GM19025 (cell line): ENCODE results near the gene PTPRM.

Source experiments
- ATAC-seq: cut with Tn5 transposase; IDR thresholded peaks from one replicate; pipeline ENCODE4 v1.9.1; 2021; ENCODE audit warnings: mild to moderate bottlenecking, low read depth, moderate library complexity; ENCODE audit not compliant: unreplicated experiment

The PTPRM gene

DNA sequence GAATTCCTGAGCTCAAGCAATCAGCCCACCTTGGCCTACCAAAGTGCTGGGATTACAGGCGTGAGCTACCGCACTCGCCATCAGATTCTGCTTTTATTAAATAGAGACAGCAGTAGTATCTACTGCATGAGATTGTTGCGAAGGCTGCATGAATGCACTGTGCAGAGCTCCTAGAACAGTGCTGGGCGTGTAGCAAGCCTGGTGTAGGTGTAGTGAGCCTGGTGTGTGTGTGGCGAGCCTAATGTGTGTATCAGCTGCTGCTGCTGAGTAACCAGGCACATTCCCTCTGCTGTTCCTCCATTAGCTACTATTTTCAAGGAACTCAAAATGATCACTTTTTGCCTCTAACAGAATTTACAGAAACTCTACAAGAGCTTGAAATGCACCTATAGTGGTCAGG lies 57.6 kb downstream of the PTPRM start:
- ATAC-seq, result no peak

DNA sequence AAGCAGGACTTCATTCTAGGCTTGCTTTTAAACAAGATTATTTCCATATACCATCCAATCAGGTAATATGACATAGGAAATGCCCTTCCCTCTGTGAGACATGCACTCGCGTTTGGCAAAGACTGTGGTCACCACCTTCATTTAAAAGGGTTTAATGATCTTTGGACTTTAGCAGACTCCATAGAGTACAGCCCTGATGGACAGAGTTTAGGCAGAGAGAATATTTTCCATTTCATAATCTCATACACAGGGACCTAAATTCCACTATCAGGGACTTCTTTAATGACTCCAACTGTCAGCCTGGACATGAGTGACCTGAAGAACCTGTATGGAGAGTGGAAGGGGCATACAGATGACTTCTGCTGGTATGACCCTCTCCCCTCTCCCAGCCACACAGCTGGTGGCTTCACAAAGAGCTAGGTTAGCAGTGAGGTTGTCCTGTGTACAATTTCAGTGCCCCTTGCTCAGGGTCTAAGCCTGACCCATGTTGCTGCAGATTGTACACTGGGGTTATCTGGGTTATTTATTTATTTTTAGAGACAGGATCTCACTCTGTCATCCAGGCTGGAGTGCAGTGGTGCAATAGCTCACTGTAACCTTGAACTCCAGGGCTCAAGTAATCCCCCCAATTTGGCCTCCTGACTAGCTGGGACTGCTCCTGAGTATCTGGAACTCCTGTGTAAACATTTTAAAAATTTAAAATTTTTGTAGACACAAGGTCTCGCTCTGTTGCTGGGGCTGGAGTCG lies 59.2 kb downstream of the PTPRM start:
- no peak for ATAC-seq

DNA sequence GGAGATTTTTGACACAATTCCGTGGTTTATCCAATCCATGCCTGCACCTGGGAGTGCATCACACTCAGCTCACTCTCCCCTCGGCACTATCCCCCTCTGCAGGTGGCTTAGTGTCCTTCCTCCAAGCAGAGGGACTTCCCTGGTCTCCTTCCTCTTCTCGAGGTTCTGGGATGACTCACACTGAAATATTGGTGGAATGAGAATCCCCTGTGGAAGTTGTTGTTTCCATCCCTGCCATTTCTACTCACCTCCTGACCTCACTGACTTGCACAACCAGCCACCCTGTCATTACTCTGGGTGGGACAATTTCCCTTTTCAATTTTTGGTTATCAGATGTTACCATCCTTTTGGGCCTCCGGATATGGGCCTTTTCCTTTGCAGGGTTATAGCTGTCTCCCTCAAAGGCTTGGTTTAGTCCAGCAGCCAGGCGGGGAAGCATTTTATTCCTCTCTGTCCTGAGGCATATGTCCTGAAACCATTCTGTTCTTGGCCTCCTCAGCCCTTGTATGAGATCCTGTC lies 59.9 kb downstream of the PTPRM start:
- ATAC-seq, result no peak

DNA sequence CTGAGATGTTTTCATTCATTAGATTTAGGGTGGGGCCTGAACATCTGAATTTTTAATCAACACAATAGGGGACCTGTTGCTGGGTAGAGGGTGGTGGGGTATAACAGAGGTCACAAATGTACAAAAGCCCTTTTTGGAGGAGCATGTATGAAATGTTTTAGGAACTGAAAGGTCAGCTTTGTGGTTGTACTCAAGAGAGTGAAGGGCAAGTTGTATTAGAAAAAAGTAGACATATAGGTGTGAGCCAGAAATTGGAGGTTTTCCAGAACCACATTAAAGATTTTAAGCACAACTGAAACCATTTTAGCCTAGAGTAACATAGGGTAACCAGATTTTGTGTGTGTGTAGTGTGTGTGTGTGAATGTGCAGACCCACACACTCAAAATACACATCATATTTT lies 62.3 kb downstream of the PTPRM start:
- no peak for ATAC-seq

DNA sequence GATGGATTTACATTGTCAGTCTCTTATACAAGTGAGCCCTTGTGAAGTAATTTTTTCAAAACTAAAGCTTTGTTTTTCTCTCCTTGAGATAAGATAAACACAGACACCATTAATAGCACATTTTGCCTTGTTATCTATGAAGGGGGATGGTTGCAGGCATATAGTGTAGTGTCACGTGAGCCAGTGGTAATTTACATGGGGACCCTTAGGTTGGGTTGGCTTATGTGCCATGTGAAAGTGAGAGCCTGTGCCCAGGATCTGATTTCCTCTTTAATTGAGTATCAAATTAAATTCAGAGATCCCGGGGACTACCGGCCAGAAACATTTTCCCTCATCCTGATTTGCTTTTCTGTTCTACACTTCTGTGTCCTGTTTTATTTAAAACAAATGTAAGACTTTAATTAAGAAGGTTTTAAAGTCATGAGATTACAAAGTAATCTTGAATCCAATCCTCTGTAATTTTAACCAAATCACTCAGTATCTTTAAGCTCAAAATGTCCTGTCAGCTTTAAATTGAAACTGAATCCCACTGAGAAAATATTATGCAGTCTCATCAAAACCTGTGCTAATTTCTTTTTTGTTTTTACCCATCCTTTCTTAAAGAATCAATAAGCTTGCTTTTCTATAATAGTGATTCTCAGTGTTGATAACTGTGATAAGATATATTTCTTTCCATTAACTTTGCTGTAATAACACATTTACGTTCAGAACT lies 63.8 kb downstream of the PTPRM start:
- ATAC-seq, result no peak

DNA sequence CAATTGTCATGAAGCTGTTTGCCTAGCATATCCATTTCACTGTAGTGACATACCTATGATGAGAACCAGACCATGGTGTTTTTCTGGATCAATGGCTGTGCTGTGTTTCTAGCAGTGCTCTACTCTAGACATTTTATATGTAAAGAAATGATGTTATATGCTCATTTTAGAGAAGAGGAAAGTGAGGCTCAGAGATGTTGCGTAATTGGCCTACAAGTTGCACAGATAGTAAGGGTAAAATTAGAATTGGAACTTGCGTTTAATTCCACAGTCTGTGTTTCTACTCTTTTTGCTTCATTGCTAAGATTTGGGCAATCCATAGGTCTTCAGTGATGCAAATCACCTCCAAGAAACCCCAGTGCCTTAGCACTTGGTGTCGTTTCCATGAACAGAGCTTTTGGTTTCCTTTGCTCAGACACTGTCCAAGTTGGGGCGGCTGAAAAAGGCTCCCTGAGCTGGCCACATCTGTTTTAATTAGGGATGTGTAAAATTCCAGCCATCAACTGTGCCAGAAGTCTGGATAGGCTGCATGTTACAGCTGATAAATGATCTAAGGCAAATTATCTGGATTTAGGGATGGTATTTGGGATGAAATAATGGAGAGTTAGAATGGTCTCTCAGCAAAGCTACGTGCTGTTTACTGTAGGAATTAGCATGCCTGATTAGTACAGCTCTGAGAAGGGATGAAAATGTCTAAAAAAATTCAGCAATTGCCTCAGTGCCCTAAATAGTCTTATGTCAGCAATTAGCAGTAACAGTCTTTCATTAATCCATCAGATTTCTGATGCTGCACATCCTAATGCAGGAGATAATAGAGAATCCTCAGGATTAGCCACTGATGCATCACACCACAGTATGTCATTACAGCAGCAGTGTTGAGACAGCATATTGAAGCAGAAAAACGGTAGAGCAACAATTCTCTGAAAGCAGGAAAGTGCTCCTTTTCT lies 65.3 kb downstream of the PTPRM start:
- ATAC-seq, result no peak

DNA sequence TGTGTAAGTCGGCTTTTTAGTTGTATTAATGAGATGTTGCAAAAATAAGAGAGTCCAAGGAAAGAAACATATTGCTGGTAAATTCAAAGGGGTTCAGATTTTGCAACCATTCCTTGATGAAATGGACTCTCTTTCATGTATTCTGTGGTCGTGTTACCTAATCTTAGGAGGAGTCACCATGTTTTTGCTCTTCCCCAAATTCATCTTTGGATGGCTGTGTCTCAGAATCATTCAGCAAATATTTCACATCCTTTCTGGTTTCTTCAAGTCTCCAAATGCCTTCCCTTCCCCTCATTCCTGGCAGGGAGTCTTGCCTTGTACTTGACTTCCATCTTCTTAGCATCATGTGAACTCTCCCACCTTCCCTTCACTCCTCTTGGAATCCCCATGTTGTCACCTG lies 66.1 kb downstream of the PTPRM start:
- ATAC-seq, result no peak

DNA sequence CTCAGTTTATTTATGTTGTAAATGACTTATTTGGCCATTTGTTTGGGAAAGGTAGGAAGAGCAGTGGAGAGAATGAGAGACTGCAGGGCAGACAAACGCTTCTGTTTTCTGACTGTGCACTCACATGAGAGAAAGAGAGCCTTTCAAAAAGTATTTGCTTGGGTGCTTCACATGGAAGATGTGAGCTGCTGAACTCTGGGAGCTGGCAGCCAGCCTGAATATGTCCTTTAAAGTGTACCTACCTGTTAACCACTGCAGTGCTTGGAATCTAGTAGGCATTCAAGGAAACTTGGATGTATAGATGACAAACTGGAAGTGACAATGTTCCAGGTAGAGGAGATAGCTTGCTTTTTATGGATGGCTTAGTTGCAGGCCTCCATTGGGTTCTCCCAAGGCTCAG lies 68.8 kb downstream of the PTPRM start:
- ATAC-seq, result no peak

DNA sequence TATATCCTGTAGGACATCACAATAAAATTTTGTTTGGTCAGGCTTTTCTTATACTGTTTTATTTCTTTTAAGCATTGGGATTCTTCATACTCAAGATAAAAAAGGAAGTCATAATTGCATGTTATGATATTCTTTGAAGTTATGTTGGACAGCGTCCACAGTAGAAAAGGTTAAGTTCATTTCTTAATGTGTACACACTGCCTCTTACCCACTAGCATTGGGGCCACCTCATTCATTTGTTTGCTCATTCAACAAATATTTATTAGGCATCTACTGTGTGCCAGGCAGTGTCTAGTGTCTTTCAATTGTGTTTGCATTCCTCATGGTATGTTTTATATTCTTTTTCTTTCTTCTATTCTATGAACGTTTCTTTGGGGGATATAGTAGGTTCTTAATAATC lies 70.2 kb downstream of the PTPRM start:
- no peak for ATAC-seq

DNA sequence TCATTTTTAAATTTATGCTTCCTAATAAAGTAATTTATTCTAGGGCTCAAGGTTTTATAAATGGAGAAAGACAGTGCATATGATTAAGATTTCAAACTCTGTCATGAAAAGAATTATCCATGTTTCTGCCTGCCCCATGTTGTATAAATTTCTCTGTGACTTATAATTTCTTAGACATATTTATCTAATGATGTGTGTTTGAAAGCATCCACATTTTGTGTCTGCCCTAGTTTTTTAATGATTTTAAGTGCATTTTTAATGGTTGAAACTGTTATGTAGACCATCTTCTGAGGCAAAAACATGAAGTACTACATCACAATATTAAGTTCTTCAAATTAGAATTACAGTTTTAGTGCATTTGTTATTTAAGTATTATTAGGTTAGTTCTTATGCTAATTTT lies 71.2 kb downstream of the PTPRM start:
- ATAC-seq, result no peak

DNA sequence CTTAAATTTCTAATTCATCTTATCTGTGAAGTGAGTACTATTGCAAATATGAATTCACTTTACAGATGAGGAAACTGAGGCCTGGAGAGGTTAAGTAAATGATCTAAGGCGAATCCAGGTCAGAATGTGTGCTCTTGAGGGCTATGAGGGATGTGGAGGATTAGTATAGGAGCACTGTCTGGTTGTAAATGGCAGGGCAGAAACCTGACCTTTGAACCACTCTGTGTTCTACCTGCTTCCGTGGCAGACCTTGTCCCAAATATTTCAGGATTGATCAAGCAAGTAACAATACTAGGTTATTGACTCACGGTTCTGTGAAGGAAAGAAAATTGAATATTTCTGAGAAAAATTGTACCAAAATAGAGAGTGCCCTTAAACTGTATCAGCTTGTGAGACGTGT lies 74.7 kb downstream of the PTPRM start:
- ATAC-seq, result no peak

DNA sequence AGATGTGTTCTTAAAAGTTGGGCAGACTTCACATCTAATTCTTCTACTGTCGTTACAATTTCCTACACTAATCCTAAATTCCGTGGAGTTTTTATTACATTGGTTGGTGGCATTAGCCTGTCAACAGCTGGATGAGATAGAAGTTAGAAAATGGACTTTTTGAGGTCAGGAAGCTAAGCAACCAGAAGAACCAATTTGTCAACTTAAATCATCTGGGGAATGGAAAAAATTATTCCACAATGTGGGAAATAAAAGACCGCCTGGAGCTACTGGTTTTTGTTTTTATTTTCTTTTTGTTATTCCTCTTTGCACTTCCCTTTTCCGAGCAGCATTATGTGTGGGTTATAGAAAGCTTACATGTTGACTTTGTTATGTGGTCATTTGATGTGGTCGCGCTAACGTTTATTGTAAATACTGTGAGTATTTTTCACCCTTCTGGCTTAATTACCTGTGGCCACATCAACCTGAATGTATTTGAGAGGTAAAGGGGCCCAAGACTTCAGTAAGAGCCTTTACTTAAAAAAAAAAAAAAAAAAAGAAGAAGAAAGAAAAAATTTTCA lies 75.3 kb downstream of the PTPRM start:
- ATAC-seq, result no peak

DNA sequence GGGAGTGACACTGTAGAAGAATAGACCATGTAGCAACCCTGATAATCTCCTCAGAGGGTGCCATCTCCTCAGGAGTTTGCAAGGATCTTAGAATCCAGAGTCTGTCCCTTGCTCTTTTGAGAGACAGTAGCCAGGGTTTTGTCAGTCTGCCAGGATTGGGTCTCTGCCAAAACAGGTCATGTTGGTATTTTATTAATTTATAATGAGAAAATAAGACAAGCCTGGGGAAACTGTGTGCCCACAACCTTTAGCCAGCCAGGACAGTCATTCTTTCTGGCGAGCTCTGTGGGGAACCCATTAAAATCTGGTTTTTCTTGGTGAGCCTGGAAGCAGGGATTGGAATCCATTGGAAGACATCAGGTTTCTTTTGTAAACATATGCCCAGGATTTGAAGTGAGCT lies 78.6 kb downstream of the PTPRM start:
- ATAC-seq, result no peak

DNA sequence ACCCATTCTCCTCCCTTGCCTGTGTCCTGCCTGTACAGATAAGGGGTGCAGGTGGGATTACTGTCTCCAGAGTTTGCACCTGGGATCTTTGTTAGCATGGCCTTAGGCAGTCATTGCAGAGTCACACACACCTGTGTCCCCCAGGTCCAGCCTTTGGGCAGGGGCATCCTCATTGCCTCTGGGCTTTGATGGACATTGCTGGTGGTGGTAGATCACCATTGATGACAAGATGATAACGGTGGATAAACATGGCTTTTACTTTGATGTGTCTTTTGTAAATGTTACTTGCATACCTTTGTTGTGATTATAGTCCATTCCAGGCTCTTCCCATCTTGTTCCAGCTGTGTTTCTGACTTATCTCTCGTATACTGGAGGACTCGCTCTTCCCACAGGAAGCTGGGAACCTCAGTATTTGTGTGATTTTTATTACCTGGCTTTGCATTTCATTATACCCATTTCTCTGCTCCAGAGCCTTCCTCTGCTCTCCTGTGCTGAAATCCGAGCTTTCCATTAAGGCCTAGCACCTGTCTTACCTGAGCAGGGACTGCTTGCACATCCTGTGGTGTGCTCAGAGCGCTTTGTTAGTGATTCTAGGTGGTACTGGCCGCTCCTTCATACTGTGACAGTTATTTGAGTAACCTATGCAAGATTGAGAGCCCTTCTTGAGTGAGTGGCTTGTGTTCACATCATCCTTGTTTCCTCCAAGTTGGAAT lies 79.2 kb downstream of the PTPRM start:
- no peak for ATAC-seq

DNA sequence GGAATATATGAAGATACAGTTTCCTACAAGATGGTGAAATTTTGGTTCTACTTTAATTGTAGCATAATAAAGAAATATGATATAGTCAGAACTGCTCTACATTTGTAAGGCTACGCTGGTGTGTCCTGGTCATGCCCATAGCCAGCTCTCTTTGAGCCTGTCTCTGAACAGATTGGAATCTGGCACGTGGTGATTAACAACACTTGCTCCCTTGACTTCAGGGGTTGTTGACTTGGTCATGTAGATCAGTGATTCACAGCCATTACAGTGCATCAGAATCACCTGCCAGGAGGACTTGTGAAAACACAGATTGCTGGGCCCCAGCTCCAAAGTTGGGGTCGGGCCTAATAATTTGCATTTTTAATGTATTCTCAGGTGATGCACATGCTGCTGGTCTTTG lies 80.4 kb downstream of the PTPRM start:
- no peak for ATAC-seq

DNA sequence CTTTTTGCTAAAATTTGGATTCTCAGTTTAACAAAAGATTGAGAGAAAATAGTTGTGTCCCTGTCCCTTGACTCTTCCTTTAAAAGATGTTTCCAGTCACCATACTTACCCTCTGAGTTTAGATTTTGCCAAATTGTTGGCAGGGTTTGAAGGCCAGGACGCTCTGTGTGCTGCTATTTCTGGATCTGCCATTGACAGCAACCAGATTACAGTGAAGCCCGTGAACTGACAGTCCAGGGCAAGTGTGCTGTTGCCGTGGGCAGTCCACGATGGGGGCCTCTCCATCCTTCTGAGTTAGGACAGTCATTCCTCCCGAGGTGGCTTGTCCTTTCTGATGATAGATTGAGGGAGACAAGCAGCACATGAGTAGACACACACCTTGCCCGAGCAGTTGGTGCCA lies 89.9 kb downstream of the PTPRM start:
- no peak for ATAC-seq

DNA sequence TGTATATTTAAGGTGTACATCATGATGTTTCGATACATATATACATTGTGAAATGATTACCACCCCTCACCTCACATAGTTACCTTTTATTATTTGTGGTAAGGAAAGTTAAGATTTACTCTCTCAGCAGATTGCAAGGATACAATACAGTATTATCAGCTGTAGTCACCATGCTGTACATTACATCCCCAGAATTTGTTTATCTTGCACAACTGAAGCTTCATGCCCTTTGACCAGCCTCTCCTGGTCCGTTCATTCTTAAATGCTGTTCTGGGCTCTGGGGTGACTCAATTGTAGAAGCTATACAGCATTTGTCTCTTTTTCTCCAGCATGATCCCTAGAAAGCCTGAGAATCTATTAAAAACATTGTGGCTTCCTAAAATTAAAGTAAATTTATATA lies 90.8 kb downstream of the PTPRM start:
- ATAC-seq, result no peak

DNA sequence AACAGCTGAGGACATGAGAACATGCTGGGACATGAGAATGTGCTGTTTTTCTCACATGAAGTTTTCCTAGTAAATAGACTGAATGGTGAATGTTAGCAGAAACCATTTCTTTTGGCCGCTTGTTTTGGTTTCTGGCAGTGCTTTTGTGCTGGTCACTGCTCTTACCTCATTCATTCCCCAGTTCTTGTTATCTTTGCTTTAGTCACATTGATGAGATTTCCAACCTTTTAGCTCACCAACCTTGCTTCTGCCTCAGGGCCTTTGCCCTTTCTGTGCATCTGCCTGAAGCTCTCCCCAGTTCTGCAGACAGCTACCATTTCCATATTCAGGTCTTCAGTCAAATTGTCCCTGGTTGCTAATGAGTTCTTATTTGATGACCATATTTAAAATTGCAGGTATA lies 91.6 kb downstream of the PTPRM start:
- ATAC-seq, result no peak

DNA sequence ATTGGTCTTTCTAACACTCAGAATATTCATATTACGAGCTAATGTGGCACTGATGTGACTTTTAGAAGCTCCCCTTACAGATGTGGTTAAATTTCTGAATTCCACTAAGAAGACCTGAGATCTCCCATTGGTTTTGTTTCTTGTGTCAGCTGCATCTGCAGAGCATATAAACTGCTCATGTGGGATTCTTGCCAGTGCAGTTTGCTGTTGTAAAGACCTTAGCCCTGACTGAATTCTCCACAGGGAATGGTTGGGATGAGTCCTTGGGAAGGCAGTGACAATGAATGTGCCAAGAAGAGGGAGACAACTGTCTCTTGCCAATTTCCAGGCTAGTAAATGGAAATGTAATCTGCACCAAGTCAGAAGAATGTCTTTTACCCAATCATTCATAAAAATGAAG lies 94.1 kb downstream of the PTPRM start:
- ATAC-seq, result no peak

DNA sequence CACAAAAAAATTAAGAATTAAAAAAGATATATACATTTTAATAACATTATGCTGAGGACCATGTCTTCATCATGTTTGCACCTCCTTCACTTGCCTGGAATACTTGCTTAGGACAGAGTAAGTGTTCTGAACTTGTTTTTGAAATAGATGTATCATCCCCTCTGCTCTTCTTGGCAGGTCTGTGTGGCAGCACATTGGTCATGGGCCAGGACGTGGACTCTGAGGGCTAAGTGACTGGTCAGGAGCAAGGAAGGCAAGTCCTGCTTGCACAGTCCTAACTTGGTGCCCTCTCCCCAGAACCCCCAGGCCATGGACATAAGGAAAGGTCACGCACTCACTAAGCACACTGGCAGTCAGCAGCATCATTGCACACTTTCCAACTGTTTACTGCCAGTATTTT lies 95.8 kb downstream of the PTPRM start:
- ATAC-seq, result no peak
